HepG2 (cell line): ENCODE data around the gene MYORG. TPM values are rescaled to one million over a fixed set of nuclear protein-coding genes. Genes with fewer than 3 reads are reported as not detected.

Source experiments
- ARID2 ChIP-seq: sonication (generic); formaldehyde crosslinking; IDR thresholded peaks from 2 replicates; pipeline ENCODE4 v1.8.1; 2022; ENCODE audit warnings: mild to moderate bottlenecking, missing genetic modification reagents, borderline replicate concordance
- MYC ChIP-seq: sonication (generic); formaldehyde crosslinking; IDR thresholded peaks from 2 replicates; pipeline ENCODE4 v1.9.0; 2021; ENCODE audit warnings: missing genetic modification reagents, borderline replicate concordance
- NFYC ChIP-seq: IDR thresholded peaks from 2 replicates; pipeline ENCODE4 v1.6.1; 2016; ENCODE audit warnings: missing genetic modification reagents, missing compliant biosample characterization
- REST ChIP-seq, 2 experiments: IDR thresholded peaks; 2 replicates each; pipeline ENCODE4 v1.6.1; 2011 to 2012; ENCODE audit warnings: low read length in 2 of 2, borderline replicate concordance in 1 of 2, low read depth in 1 of 2, mild to moderate bottlenecking in 1 of 2, moderate library complexity in 1 of 2
- SRSF9 ChIP-seq: fragments of 200-400 bp; formaldehyde crosslinking; IDR thresholded peaks from 2 replicates; pipeline ENCODE4 v1.6.1; 2018; ENCODE audit warnings: borderline replicate concordance, mild to moderate bottlenecking, low read depth, low read length; ENCODE audit not compliant: insufficient read depth, poor library complexity, severe bottlenecking
- SSRP1 ChIP-seq: IDR thresholded peaks from 2 replicates; pipeline ENCODE4 v1.6.1; 2016; ENCODE audit warnings: control low read depth
- STAT5B ChIP-seq: sonication (generic); formaldehyde crosslinking; IDR thresholded peaks from 2 replicates; pipeline ENCODE4 v1.4.0; 2020; ENCODE audit warnings: missing genetic modification reagents
- TEF ChIP-seq: sonication (generic); formaldehyde crosslinking; IDR thresholded peaks from 2 replicates; pipeline ENCODE4 v1.5.0; 2020; ENCODE audit warnings: missing genetic modification reagents
- TFDP2 ChIP-seq: sonication (generic); formaldehyde crosslinking; IDR thresholded peaks from 2 replicates; pipeline ENCODE4 v1.4.0; 2020; ENCODE audit warnings: missing genetic modification reagents
- THAP8 ChIP-seq: sonication (generic); formaldehyde crosslinking; IDR thresholded peaks from 2 replicates; pipeline ENCODE4 v1.5.1; 2020; ENCODE audit warnings: missing genetic modification reagents, mild to moderate bottlenecking, borderline replicate concordance
- TSC22D2 ChIP-seq: sonication (generic); formaldehyde crosslinking; IDR thresholded peaks from 2 replicates; pipeline ENCODE4 v1.5.1; 2020; ENCODE audit warnings: missing genetic modification reagents, mild to moderate bottlenecking, borderline replicate concordance
- ZBTB33 ChIP-seq: sonication (generic); formaldehyde crosslinking; IDR thresholded peaks from 2 replicates; pipeline ENCODE4 v1.4.0; 2020; ENCODE audit warnings: missing genetic modification reagents
- ZBTB42 ChIP-seq: sonication (generic); formaldehyde crosslinking; IDR thresholded peaks from 2 replicates; pipeline ENCODE4 v1.5.0; 2020; ENCODE audit warnings: mild to moderate bottlenecking, missing genetic modification reagents
- ZBTB8A ChIP-seq: sonication (generic); formaldehyde crosslinking; IDR thresholded peaks from 2 replicates; pipeline ENCODE4 v1.4.0; 2020; ENCODE audit warnings: mild to moderate bottlenecking, low read depth, missing genetic modification reagents, borderline replicate concordance
- ZEB1 ChIP-seq: IDR thresholded peaks from 2 replicates; pipeline ENCODE4 v1.6.1; 2012; ENCODE audit warnings: mild to moderate bottlenecking, low read depth, inconsistent platforms; ENCODE audit not compliant: insufficient replicate concordance
- ZNF20 ChIP-seq: sonication (generic); formaldehyde crosslinking; IDR thresholded peaks from 2 replicates; pipeline ENCODE4 v1.4.0; 2020; ENCODE audit warnings: mild to moderate bottlenecking, moderate library complexity, missing genetic modification reagents
- ZNF335 ChIP-seq: sonication (generic); formaldehyde crosslinking; IDR thresholded peaks from 2 replicates; pipeline ENCODE4 v1.4.0; 2020; ENCODE audit warnings: missing genetic modification reagents
- ZNF569 ChIP-seq: sonication (generic); formaldehyde crosslinking; IDR thresholded peaks from 2 replicates; pipeline ENCODE4 v1.5.0; 2020; ENCODE audit warnings: mild to moderate bottlenecking, missing genetic modification reagents, moderate library complexity, borderline replicate concordance
- polyA plus RNA-seq, 8 experiments: library from polyadenylated mRNA; depleted of rRNA in 3 of 8; stranded (reverse) in 7 of 8; unstranded in 1 of 8; fragments of >200 nt; fragmentation: Illumina TruSeq in 4 of 8; extraction: Trizol in 4 of 8; gene quantifications; 2 replicates each; pipeline versions ENCODE4 v1.2.1 to v1.2.3, GENCODE V29; 2011 to 2016; ENCODE audit warnings: low read depth in 4 of 8, missing spikeins in 1 of 8, mixed read lengths in 1 of 8; ENCODE audit not compliant: insufficient read depth in 1 of 8
- total RNA-seq, 5 experiments: library from RNA; depleted of rRNA; stranded (reverse); fragments of >200 nt; fragmentation: Illumina TruSeq; extraction: Trizol; gene quantifications; 2 replicates each; pipeline ENCODE4 v1.2.3, GENCODE V29; 2016; ENCODE audit warnings: low read depth in 1 of 5

The MYORG gene
- total and polyA plus RNA-seq, 2 of the 13 experiments (the other 11 are each of a cell fraction or from before 2014, with no cell fraction given), result 11.1 to 22.4 TPM

- TF ChIP-seq REST (IDR thresholded peaks at IDR 0.05; ENCODE audit: borderline replicate concordance in 1 of 2, low read depth in 1 of 2, low read length in 2 of 2) (no peak), ZNF20 (CRISPR knock-in tag) (no peak), THAP8 (CRISPR knock-in tag) (no peak), TFDP2 (CRISPR knock-in tag) (no peak), TSC22D2 (CRISPR knock-in tag) (no peak), SRSF9 (no peak), ZEB1 (peak; percentile 44), SSRP1 (CRISPR knock-in tag) (peak; percentile 61; the same call in 1 of the 2 replicates), TEF (CRISPR knock-in tag) (no peak), ZBTB42 (CRISPR knock-in tag) (peak; percentile 68; the same call in 1 of the 2 replicates), ZNF569 (CRISPR knock-in tag) (no peak), NFYC (CRISPR knock-in tag) (no peak), STAT5B (CRISPR knock-in tag) (no peak), MYC (no peak), ARID2 (CRISPR knock-in tag) (no peak), ZNF335 (CRISPR knock-in tag) (no peak), ZBTB33 (CRISPR knock-in tag) (no peak), ZBTB8A (CRISPR knock-in tag) (no peak)
Measured at GRCh38 chr9:34334337-34334824, 42.3 kb downstream of the MYORG start (continued).
